ENCODE data around the gene ZNF552. TPM values are rescaled to one million over a fixed set of nuclear protein-coding genes. Genes with fewer than 3 reads are reported as not detected.

The ZNF552 gene
- total RNA-seq, 1 donor, result 5.8 TPM

- H3K27me3 ChIP-seq (ENCODE audit: insufficient read depth, low read length), result no peaks in the 10 kb centered on the region
- H3K36me3 ChIP-seq (ENCODE audit: insufficient read depth, low read length), result peaks cover 15% of the 10 kb centered on the region
- peaks cover 3% of the 10 kb centered on the region for H3K4me1 ChIP-seq (ENCODE audit: insufficient read depth, low read length)
- H3K27ac ChIP-seq (ENCODE audit: low read depth, low read length), result no peak overlapping the region
- no peak for DNase-seq (ENCODE audit: insufficient read length, low spot score, missing footprints)
- peaks cover 57% of the 10 kb centered on the region for H3K79me2 ChIP-seq (ENCODE audit: insufficient read depth, low read length)
- H3K4me3 ChIP-seq (ENCODE audit: insufficient read depth, low read length), result no peak overlapping the region
- H4K20me1 ChIP-seq (ENCODE audit: insufficient read depth, low read length), result peaks cover 3% of the 10 kb centered on the region
- peaks cover 5% of the 10 kb centered on the region for H3K9me3 ChIP-seq (ENCODE audit: low read depth, low read length)
- no peak for TF ChIP-seq CTCF (IDR thresholded peaks at IDR 0.05; ENCODE audit: extremely low read depth, low read depth, low read length)
- H2AFZ ChIP-seq (ENCODE audit: low read length), result no peak overlapping the region
- no peak overlapping the region for H3K4me2 ChIP-seq (ENCODE audit: insufficient read depth, low read length)
These were observed 43.3 kb downstream of the ZNF552 start for GRCh38 chr19:57771417-57771816.

- peaks cover 3% of the 10 kb centered on the region for H3K4me1 ChIP-seq (ENCODE audit: insufficient read depth, low read length)
- peak within 1 kb of the TSS; percentile 47 for H3K27ac ChIP-seq (ENCODE audit: low read depth, low read length)
- peaks cover 39% of the 10 kb centered on the region for H3K79me2 ChIP-seq (ENCODE audit: insufficient read depth, low read length)
- peaks cover under 1% of the 10 kb centered on the region for H4K20me1 ChIP-seq (ENCODE audit: insufficient read depth, low read length)
- H2AFZ ChIP-seq (ENCODE audit: low read length), result peak within 1 kb of the TSS; percentile 94
- DNase-seq (ENCODE audit: insufficient read length, low spot score, missing footprints), result peak; percentile 99
- H3K4me2 ChIP-seq (ENCODE audit: insufficient read depth, low read length), result peak within 1 kb of the TSS; percentile 83
- peaks cover under 1% of the 10 kb centered on the region for H3K9me3 ChIP-seq (ENCODE audit: low read depth, low read length)
- peaks cover 7% of the 10 kb centered on the region for H3K36me3 ChIP-seq (ENCODE audit: insufficient read depth, low read length)
- no peak for TF ChIP-seq CTCF (IDR thresholded peaks at IDR 0.05; ENCODE audit: extremely low read depth, low read depth, low read length)
- H3K4me3 ChIP-seq (ENCODE audit: insufficient read depth, low read length), result peak within 1 kb of the TSS; percentile 81
- no peaks in the 10 kb centered on the region for H3K27me3 ChIP-seq (ENCODE audit: insufficient read depth, low read length)
These were observed 45.2 kb downstream of the ZNF552 start, which contains the start of gene ZNF586 for GRCh38 chr19:57769345-57770131. TSS of gene ZNF586 (plus strand) at chr19:57769676. CDS start at chr19:57769843, 167 bp downstream.

GRCh38 chr19:57759096-57759495 lies 55.6 kb downstream of the ZNF552 start:
- Histone ChIP-seq H3K4me1 (ENCODE audit: insufficient read depth, low read length) (no peaks in the 10 kb centered on the region), H3K79me2 (ENCODE audit: insufficient read depth, low read length) (peaks cover under 1% of the 10 kb centered on the region), H2AFZ (ENCODE audit: low read length) (no peak overlapping the region), H3K27ac (ENCODE audit: low read depth, low read length) (no peak overlapping the region), H3K36me3 (ENCODE audit: insufficient read depth, low read length) (peaks cover 54% of the 10 kb centered on the region), H3K9me3 (ENCODE audit: low read depth, low read length) (peaks cover 16% of the 10 kb centered on the region), H3K4me3 (ENCODE audit: insufficient read depth, low read length) (no peak overlapping the region), H3K27me3 (ENCODE audit: insufficient read depth, low read length) (no peaks in the 10 kb centered on the region), H3K4me2 (ENCODE audit: insufficient read depth, low read length) (no peak overlapping the region), H4K20me1 (ENCODE audit: insufficient read depth, low read length) (no peaks in the 10 kb centered on the region)
- TF ChIP-seq CTCF (IDR thresholded peaks at IDR 0.05; ENCODE audit: extremely low read depth, low read depth, low read length), result no peak
- no peak for DNase-seq (ENCODE audit: insufficient read length, low spot score, missing footprints)

GRCh38 chr19:57757941-57758340 lies 56.8 kb downstream of the ZNF552 start:
- no peak for TF ChIP-seq CTCF (IDR thresholded peaks at IDR 0.05; ENCODE audit: extremely low read depth, low read depth, low read length)
- Histone ChIP-seq H2AFZ (ENCODE audit: low read length) (no peak overlapping the region), H3K36me3 (ENCODE audit: insufficient read depth, low read length) (peaks cover 65% of the 10 kb centered on the region), H3K9me3 (ENCODE audit: low read depth, low read length) (peaks cover 25% of the 10 kb centered on the region), H3K4me3 (ENCODE audit: insufficient read depth, low read length) (no peak overlapping the region), H3K27ac (ENCODE audit: low read depth, low read length) (no peak overlapping the region), H3K79me2 (ENCODE audit: insufficient read depth, low read length) (peaks cover 2% of the 10 kb centered on the region), H3K27me3 (ENCODE audit: insufficient read depth, low read length) (no peaks in the 10 kb centered on the region), H3K4me1 (ENCODE audit: insufficient read depth, low read length) (no peaks in the 10 kb centered on the region), H3K4me2 (ENCODE audit: insufficient read depth, low read length) (no peak overlapping the region), H4K20me1 (ENCODE audit: insufficient read depth, low read length) (no peaks in the 10 kb centered on the region)
- no peak for DNase-seq (ENCODE audit: insufficient read length, low spot score, missing footprints)
